OCI-LY7 (cell line): ENCODE results near the gene TNKS1BP1. TPM values are rescaled to one million over a fixed set of nuclear protein-coding genes. Genes with fewer than 3 reads are reported as not detected.

Experiments used
- BruUV-seq: library from RNA; stranded (reverse); fragments of 400-500 nt; replicated peaks from 2 replicates; lab custom pipeline; 2021; lab: Mats Ljungman, UMichigan
- CTCF ChIA-PET: fragments of 300-600 bp; sonication (Branson Sonifier 250); formaldehyde crosslinking; loops from one replicate; lab custom pipeline; 2022; ENCODE audit warnings: antibody characterized with exemption; ENCODE audit not compliant: unreplicated experiment; lab: Charles Lee
- POLR2A ChIA-PET: fragments of 300-600 bp; sonication (Branson Sonifier 250); formaldehyde crosslinking; loops from one replicate; lab custom pipeline; 2022; ENCODE audit warnings: antibody characterized with exemption; lab: Charles Lee
- DNase-seq: peaks from one replicate; pipeline ENCODE4 v3.0.0-alpha.2; 2015; ENCODE audit warnings: low spot score
- H2AFZ ChIP-seq: fragments of 200-600 bp; sonication (generic), shearing (Covaris generic); 2 replicates; pipeline ENCODE4 v1.6.1; 2014; ENCODE audit warnings: mild to moderate bottlenecking, antibody characterized with exemption, low read length, moderate library complexity
- H3K27ac ChIP-seq: fragments of 200-600 bp; sonication (generic); 2 replicates; pipeline ENCODE4 v1.5.1; 2014; ENCODE audit warnings: mixed run types, low read depth, mild to moderate bottlenecking, moderate library complexity, low read length, inconsistent platforms; ENCODE audit not compliant: poor library complexity, severe bottlenecking
- H3K36me3 ChIP-seq: fragments of 200-600 bp; sonication (generic); 2 replicates; pipeline ENCODE4 v1.6.1; 2014; ENCODE audit warnings: mild to moderate bottlenecking, antibody characterized with exemption, low read length, moderate library complexity, mixed read lengths; ENCODE audit not compliant: insufficient read depth
- H3K4me1 ChIP-seq: fragments of 200-600 bp; sonication (generic); 2 replicates; pipeline ENCODE4 v1.5.1; 2014; ENCODE audit warnings: mild to moderate bottlenecking, low read length; ENCODE audit not compliant: insufficient read depth, poor library complexity, severe bottlenecking
- H3K4me2 ChIP-seq: fragments of 200-600 bp; sonication (generic); 2 replicates; pipeline ENCODE4 v1.6.1; 2014; ENCODE audit warnings: mild to moderate bottlenecking, low read length
- H3K4me3 ChIP-seq: fragments of 200-600 bp; sonication (generic); 2 replicates; pipeline ENCODE4 v1.5.1; 2014; ENCODE audit warnings: mild to moderate bottlenecking, low read depth, low read length; ENCODE audit not compliant: poor library complexity, severe bottlenecking
- H3K79me2 ChIP-seq: fragments of 200-600 bp; sonication (generic); 2 replicates; pipeline ENCODE4 v1.6.1; 2016; ENCODE audit warnings: low read depth, mild to moderate bottlenecking, low read length, moderate library complexity, mixed read lengths; ENCODE audit not compliant: insufficient read depth
- H3K9me2 ChIP-seq: fragments of 200-600 bp; sonication (generic); 2 replicates; pipeline ENCODE4 v1.6.1; 2016; ENCODE audit warnings: mild to moderate bottlenecking, low read length, mixed read lengths; ENCODE audit not compliant: insufficient read depth
- H3K9me3 ChIP-seq: fragments of 200-600 bp; sonication (generic); 2 replicates; pipeline ENCODE4 v1.6.1; 2014; ENCODE audit warnings: mild to moderate bottlenecking, mixed run types, low read length, mixed read lengths
- H4K20me1 ChIP-seq: fragments of 200-600 bp; sonication (generic); 2 replicates; pipeline ENCODE4 v1.6.1; 2014; ENCODE audit warnings: mild to moderate bottlenecking, antibody characterized with exemption, low read length, moderate library complexity, mixed read lengths; ENCODE audit not compliant: insufficient read depth
- EZH2phosphoT487 ChIP-seq: fragments of 200-600 bp; sonication (generic); IDR thresholded peaks from 2 replicates; pipeline ENCODE4 v1.6.1; 2018; ENCODE audit warnings: low read depth, borderline replicate concordance, mild to moderate bottlenecking, mixed run types, antibody characterized with exemption, low read length, moderate library complexity, mixed read lengths
- intact Hi-C: fragments of 100-400 bp; cut with micrococcal nuclease; formaldehyde crosslinking; loops from one replicate; pipeline ENCODE4 v1.10.0; 2022; ENCODE audit not compliant: unreplicated experiment
- total RNA-seq, 2 experiments: library from RNA; depleted of rRNA in 1 of 2; stranded (reverse); fragments of >200 nt in 1 of 2; shearing (Covaris generic) in 1 of 2; gene quantifications; 2 replicates each; pipeline ENCODE4 v1.2.3, GENCODE V29; 2014 to 2022
- TF ChIP-seq, protein P1 (sequence below): fragments of 200-600 bp; sonication (generic); conservative IDR thresholded peaks from 2 replicates; pipeline ENCODE4 v1.5.1; 2014; ENCODE audit warnings: mild to moderate bottlenecking, antibody characterized with exemption, low read length, moderate library complexity, mixed read lengths

TNKS1BP1 gene
- total RNA-seq, 2 experiments from 2014 or later: 5.3 to 16.4 TPM

DNA sequence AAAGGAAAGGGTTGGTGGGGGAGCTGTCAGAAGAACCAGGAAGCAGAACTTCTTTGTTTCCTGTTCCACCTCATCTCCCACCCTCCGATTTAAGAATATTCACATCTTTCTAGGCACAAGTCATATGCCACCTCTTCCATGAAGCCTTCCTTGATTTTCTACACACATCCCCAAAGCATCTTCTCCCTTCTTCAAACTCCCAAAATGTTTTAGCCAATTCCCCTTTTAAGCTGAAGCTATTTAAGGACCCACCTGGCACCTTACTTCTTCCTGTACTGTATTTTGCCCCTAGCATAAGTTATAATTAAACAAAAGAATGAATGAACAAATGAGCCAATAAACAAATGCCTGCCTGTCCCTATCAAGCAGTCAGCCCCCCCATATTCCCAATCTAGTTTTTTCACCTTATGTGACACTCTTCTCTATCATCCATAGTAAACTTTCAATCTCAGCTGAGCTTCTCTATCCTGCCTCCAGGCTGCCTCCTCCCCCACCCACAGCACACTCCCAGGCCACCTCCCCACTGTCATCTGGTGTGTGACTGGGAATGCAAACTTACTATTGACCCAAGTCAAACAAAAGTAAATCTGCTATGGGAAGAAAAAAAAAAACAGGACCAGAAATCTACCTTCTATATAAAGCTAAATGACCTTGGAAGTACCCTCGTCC, 3.9 kb downstream of the TNKS1BP1 start:
- H3K9me3 ChIP-seq: no peaks in the 10 kb centered on the region
- H3K4me1 ChIP-seq: peaks cover 19% of the 10 kb centered on the region
- no peak overlapping the region for H3K4me3 ChIP-seq
- CTCF ChIA-PET: no interaction called here
- intact Hi-C loops: no loop called here
- H3K4me2 ChIP-seq: no peak overlapping the region
- DNase-seq: no peak
- H4K20me1 ChIP-seq: no peaks in the 10 kb centered on the region
- H3K79me2 ChIP-seq: no peaks in the 10 kb centered on the region
- no peak overlapping the region for H3K27ac ChIP-seq
- no peaks in the 10 kb centered on the region for H3K9me2 ChIP-seq
- H2AFZ ChIP-seq: no peak overlapping the region
- H3K36me3 ChIP-seq: peaks cover 18% of the 10 kb centered on the region; the same call in 1 of the 2 replicates
- POLR2A ChIA-PET: interaction anchor here (0.6 to 0.7 kb wide), 2 partner anchors 961 to 1125 kb away, joined by 3 read pairs; no protein-coding TSS in a partner anchor
- no TSS peak for BruUV-seq
- TF ChIP-seq, protein P1, sequence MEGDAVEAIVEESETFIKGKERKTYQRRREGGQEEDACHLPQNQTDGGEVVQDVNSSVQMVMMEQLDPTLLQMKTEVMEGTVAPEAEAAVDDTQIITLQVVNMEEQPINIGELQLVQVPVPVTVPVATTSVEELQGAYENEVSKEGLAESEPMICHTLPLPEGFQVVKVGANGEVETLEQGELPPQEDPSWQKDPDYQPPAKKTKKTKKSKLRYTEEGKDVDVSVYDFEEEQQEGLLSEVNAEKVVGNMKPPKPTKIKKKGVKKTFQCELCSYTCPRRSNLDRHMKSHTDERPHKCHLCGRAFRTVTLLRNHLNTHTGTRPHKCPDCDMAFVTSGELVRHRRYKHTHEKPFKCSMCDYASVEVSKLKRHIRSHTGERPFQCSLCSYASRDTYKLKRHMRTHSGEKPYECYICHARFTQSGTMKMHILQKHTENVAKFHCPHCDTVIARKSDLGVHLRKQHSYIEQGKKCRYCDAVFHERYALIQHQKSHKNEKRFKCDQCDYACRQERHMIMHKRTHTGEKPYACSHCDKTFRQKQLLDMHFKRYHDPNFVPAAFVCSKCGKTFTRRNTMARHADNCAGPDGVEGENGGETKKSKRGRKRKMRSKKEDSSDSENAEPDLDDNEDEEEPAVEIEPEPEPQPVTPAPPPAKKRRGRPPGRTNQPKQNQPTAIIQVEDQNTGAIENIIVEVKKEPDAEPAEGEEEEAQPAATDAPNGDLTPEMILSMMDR: no peak
- no peak for TF ChIP-seq EZH2phosphoT487

DNA sequence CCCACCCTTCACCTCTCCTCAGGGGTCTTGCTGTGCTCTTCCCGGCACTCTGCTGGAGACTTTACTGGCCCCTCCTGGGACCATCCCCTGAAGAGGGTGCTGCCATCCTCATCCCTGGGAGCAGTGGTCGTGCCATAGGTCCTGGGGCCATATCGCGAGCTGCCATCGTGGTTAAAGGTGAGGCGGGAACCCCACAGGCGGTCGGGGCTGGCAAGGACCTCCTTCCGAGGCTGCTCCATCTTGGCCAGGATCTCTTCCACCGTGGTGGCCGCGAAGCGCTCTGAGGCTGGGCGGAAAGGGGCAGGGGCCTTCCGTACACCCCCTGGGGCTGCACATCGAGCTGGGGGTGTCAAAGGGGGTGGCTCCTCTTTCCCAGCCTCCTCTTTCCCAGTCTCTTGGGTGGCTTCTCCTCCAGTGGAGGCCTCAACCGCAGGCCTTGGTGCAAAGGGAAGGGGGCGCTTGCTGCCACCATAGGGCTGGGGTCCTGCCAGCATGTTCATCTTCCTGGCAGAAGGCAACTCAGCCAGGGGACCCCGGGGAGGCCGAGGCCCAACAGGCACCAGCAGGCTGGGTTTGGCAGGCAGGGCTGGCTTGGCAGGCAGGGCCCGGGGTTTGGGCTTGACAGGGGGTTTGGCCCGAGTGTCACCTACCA, 4.6 kb downstream of the TNKS1BP1 start:
- Histone ChIP-seq H3K4me1 (peaks cover 12% of the 10 kb centered on the region), H3K36me3 (peaks cover 12% of the 10 kb centered on the region; the same call in 1 of the 2 replicates), H3K4me3 (no peak overlapping the region), H3K9me2 (no peaks in the 10 kb centered on the region), H3K27ac (no peak overlapping the region), H4K20me1 (no peaks in the 10 kb centered on the region), H3K79me2 (no peaks in the 10 kb centered on the region), H2AFZ (no peak overlapping the region), H3K4me2 (no peak overlapping the region), H3K9me3 (no peaks in the 10 kb centered on the region)
- BruUV-seq: no TSS peak
- no peak for TF ChIP-seq EZH2phosphoT487
- TF ChIP-seq, protein P1: no peak
- DNase-seq: no peak
- ChIA-PET CTCF (no interaction called here), POLR2A (no interaction called here)
- intact Hi-C loops: no loop called here

DNA sequence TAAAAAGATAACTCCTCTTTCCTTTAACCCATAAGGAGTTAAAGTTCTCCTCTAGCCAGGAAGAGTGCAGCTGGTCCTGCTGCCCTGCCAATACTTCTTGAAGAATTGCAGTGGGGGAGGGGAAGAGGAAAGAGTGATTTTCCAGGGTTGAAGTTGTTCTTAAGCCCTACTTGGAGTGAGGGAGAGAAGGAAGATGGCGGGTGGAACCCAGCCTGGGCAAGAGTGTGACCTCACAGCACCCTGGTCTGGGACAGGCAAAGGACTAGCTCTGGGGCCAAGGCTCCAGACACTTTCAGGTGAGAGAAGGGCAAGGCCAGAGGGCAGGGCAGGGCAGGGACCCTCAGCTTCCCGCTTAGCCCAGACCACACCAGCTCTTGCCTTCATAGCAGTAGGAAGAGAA, 6.6 kb downstream of the TNKS1BP1 start:
- intact Hi-C loops: no loop called here
- Histone ChIP-seq H3K36me3 (peaks cover 12% of the 10 kb centered on the region; the same call in 1 of the 2 replicates), H3K4me2 (no peak overlapping the region), H3K9me3 (no peaks in the 10 kb centered on the region), H3K79me2 (no peaks in the 10 kb centered on the region), H4K20me1 (no peaks in the 10 kb centered on the region), H3K27ac (no peak overlapping the region), H2AFZ (no peak overlapping the region), H3K4me1 (peaks cover 2% of the 10 kb centered on the region), H3K9me2 (no peaks in the 10 kb centered on the region), H3K4me3 (no peak overlapping the region)
- no peak for TF ChIP-seq EZH2phosphoT487
- TF ChIP-seq, protein P1: no peak
- CTCF ChIA-PET: no interaction called here
- no peak for DNase-seq
- POLR2A ChIA-PET: no interaction called here
- no TSS peak for BruUV-seq
